HCT116 (cell line): ENCODE results near the gene STXBP5L. TPM values are rescaled to one million over a fixed set of nuclear protein-coding genes. Genes with fewer than 3 reads are reported as not detected.

Source experiments
- ATAC-seq: fragments of 200-7000 bp; cut with Tn5 transposase; 2 replicates; pipeline ENCODE4 v1.9.1; 2020; ENCODE audit warnings: mild to moderate bottlenecking, moderate library complexity
- BruUV-seq: library from RNA; stranded (reverse); fragments of 400-500 nt; replicated peaks from 2 replicates; lab custom pipeline; 2021; lab: Mats Ljungman, UMichigan
- CTCF ChIA-PET: fragments of 300-600 bp; sonication (Branson Sonifier 250); formaldehyde crosslinking; loops from one replicate; lab custom pipeline; 2021; ENCODE audit warnings: antibody characterized with exemption; lab: Charles Lee
- POLR2A ChIA-PET: fragments of 300-600, 350-600 bp; sonication (Branson Sonifier 250); formaldehyde crosslinking; loops from one replicate; lab custom pipeline; 2021; ENCODE audit warnings: antibody characterized with exemption; lab: Charles Lee
- RAD21 ChIA-PET, 2 experiments: fragments of 300-600 bp; sonication (Branson Sonifier 250); formaldehyde crosslinking; loops; one replicate each; lab custom pipeline; 2023; ENCODE audit warnings: low total read pairs in 2 of 2; ENCODE audit not compliant: uncharacterized antibody in 2 of 2, unreplicated experiment in 2 of 2, low non-redundant PET in 1 of 2; lab: Charles Lee
- DNase-seq: peaks from one replicate; pipeline ENCODE4 v3.0.0-alpha.2; 2010; ENCODE audit warnings: low read depth, low spot score
- H2AFZ ChIP-seq: fragments of 200-600 bp; shearing (Covaris generic), sonication (generic); 2 replicates; pipeline ENCODE4 v1.6.1; 2017; ENCODE audit warnings: low read depth, mixed run types, mixed read lengths, antibody characterized with exemption, low read length; ENCODE audit not compliant: poor library complexity, severe bottlenecking
- H3K27ac ChIP-seq: 2 replicates; pipeline ENCODE4 v1.5.1; 2012; ENCODE audit warnings: low read depth, low read length
- H3K27me3 ChIP-seq: fragments of 200-600 bp; sonication (generic); 2 replicates; pipeline ENCODE4 v1.6.1; 2016; ENCODE audit warnings: mixed run types, low read length, mixed read lengths; ENCODE audit not compliant: insufficient read depth
- H3K36me3 ChIP-seq, 2 experiments: fragments of 200-500 bp in 1 of 2; fragments of 200-600 bp in 1 of 2; sonication (Bioruptor generic) in 1 of 2; sonication (generic) in 1 of 2; 2 replicates each; pipeline versions ENCODE4 v1.5.1 to v1.6.1; 2014 to 2016; ENCODE audit warnings: low read length in 2 of 2, inconsistent platforms in 1 of 2, mixed read lengths in 1 of 2, mixed run types in 1 of 2; ENCODE audit not compliant: insufficient read depth in 2 of 2, control insufficient read depth in 1 of 2
- H3K4me1 ChIP-seq, 2 experiments: fragments of 200-600 bp in 1 of 2; sonication (generic) in 1 of 2; 2 replicates each; pipeline versions ENCODE4 v1.5.1 to v1.6.1; 2012 to 2017; ENCODE audit warnings: low read length in 2 of 2, inconsistent platforms in 1 of 2, mild to moderate bottlenecking in 1 of 2, mixed read lengths in 1 of 2, mixed run types in 1 of 2, moderate library complexity in 1 of 2; ENCODE audit not compliant: insufficient read depth in 2 of 2, control insufficient read depth in 1 of 2
- H3K4me2 ChIP-seq: fragments of 200-600 bp; sonication (generic); 2 replicates; pipeline ENCODE4 v1.6.1; 2017; ENCODE audit warnings: mixed run types, low read length, mixed read lengths
- H3K4me3 ChIP-seq, 2 experiments: fragments of 200-600 bp in 1 of 2; sonication (generic) in 1 of 2; replicated peaks in 1 of 2; 2 replicates each; pipeline ENCODE4 v1.5.1; 2011 to 2016; ENCODE audit warnings: low read length in 2 of 2, control low read depth in 1 of 2, low read depth in 1 of 2, mild to moderate bottlenecking in 1 of 2, mixed read lengths in 1 of 2, mixed run types in 1 of 2
- H3K79me2 ChIP-seq: fragments of 200-600 bp; sonication (generic); 2 replicates; pipeline ENCODE4 v1.6.1; 2017; ENCODE audit warnings: mild to moderate bottlenecking, mixed run types, low read length, moderate library complexity, mixed read lengths; ENCODE audit not compliant: insufficient read depth
- H3K9ac ChIP-seq: fragments of 200-600 bp; sonication (generic); 2 replicates; pipeline ENCODE4 v1.6.1; 2016; ENCODE audit warnings: low read length, mixed read lengths
- H3K9me2 ChIP-seq: fragments of 200-600 bp; sonication (generic), shearing (Covaris generic); 2 replicates; pipeline ENCODE4 v1.6.1; 2017; ENCODE audit warnings: mixed run types, mild to moderate bottlenecking, moderate library complexity; ENCODE audit not compliant: insufficient read depth
- H3K9me3 ChIP-seq, 2 experiments: fragments of 200-500 bp in 1 of 2; fragments of 200-600 bp in 1 of 2; sonication (Bioruptor generic) in 1 of 2; sonication (generic) in 1 of 2; 2 replicates each; pipeline ENCODE4 v1.6.1; 2014 to 2017; ENCODE audit warnings: low read length in 2 of 2, mixed read lengths in 2 of 2, inconsistent platforms in 1 of 2, low read depth in 1 of 2, mild to moderate bottlenecking in 1 of 2, mixed run types in 1 of 2, moderate library complexity in 1 of 2; ENCODE audit not compliant: control insufficient read depth in 1 of 2, insufficient read depth in 1 of 2
- H4K20me1 ChIP-seq: fragments of 200-600 bp; sonication (generic), shearing (Covaris generic); 2 replicates; pipeline ENCODE4 v1.6.1; 2017; ENCODE audit warnings: mixed run types, mild to moderate bottlenecking, moderate library complexity; ENCODE audit not compliant: insufficient read depth
- CBX3 ChIP-seq: IDR thresholded peaks from 2 replicates; pipeline ENCODE4 v1.6.1; 2012; ENCODE audit warnings: low read depth
- CEBPB ChIP-seq: IDR thresholded peaks from 2 replicates; pipeline ENCODE4 v1.6.1; 2012; ENCODE audit warnings: low read depth
- CTCF ChIP-seq, 3 experiments: fragments of 200-600 bp in 1 of 3; sonication (generic) in 1 of 3; IDR thresholded peaks in 2 of 3; conservative IDR thresholded peaks in 1 of 3; 2 replicates each; pipeline ENCODE4 v1.5.1; 2012 to 2017; ENCODE audit warnings: low read depth in 2 of 3, low read length in 2 of 3, antibody characterized with exemption in 1 of 3, borderline replicate concordance in 1 of 3, control low read depth in 1 of 3, mild to moderate bottlenecking in 1 of 3, mixed read lengths in 1 of 3, mixed run types in 1 of 3, moderate library complexity in 1 of 3; ENCODE audit not compliant: insufficient read depth in 1 of 3
- EGR1 ChIP-seq: IDR thresholded peaks from 2 replicates; pipeline ENCODE4 v1.6.1; 2012; ENCODE audit warnings: low read depth
- ELF1 ChIP-seq: IDR thresholded peaks from 2 replicates; pipeline ENCODE4 v1.6.1; 2012; ENCODE audit warnings: low read depth, borderline replicate concordance
- EZH2 ChIP-seq: fragments of 200-600 bp; sonication (generic); IDR thresholded peaks from 2 replicates; pipeline ENCODE4 v1.6.1; 2017; ENCODE audit warnings: antibody characterized with exemption, mixed run types
- EZH2phosphoT487 ChIP-seq: fragments of 200-600 bp; IDR thresholded peaks from 2 replicates; pipeline ENCODE4 v1.6.1; 2018; ENCODE audit warnings: antibody characterized with exemption, borderline replicate concordance
- JUND ChIP-seq: IDR thresholded peaks from 2 replicates; pipeline ENCODE4 v1.6.1; 2012
- POLR2A ChIP-seq: IDR thresholded peaks from 2 replicates; pipeline ENCODE4 v1.7.0; 2011; ENCODE audit warnings: borderline replicate concordance; ENCODE audit not compliant: insufficient read depth, insufficient read length; ENCODE audit errors: extremely low read depth
- RAD21 ChIP-seq: IDR thresholded peaks from 2 replicates; pipeline ENCODE4 v1.6.1; 2012; ENCODE audit warnings: low read depth, mild to moderate bottlenecking
- REST ChIP-seq: IDR thresholded peaks from 2 replicates; pipeline ENCODE4 v1.6.1; 2012; ENCODE audit warnings: low read depth
- SIN3A ChIP-seq: IDR thresholded peaks from 2 replicates; pipeline ENCODE4 v1.6.1; 2012; ENCODE audit warnings: low read depth
- SP1 ChIP-seq: IDR thresholded peaks from 2 replicates; pipeline ENCODE4 v1.6.1; 2012; ENCODE audit warnings: low read depth
- SRF ChIP-seq: IDR thresholded peaks from 2 replicates; pipeline ENCODE4 v1.6.1; 2012; ENCODE audit warnings: low read depth
- TCF7L2 ChIP-seq: IDR thresholded peaks from 2 replicates; pipeline ENCODE4 v1.7.0; 2011; ENCODE audit warnings: borderline replicate concordance, inconsistent platforms; ENCODE audit not compliant: insufficient read depth, insufficient read length; ENCODE audit errors: extremely low read depth
- ZNF274 ChIP-seq: fragments of 200-500 bp; sonication (Bioruptor generic); IDR thresholded peaks from 2 replicates; pipeline ENCODE4 v1.6.1; 2014; ENCODE audit warnings: mild to moderate bottlenecking, low read depth, low read length, inconsistent platforms
- intact Hi-C: fragments of 100-400 bp; cut with micrococcal nuclease; formaldehyde crosslinking; loops from 2 replicates; pipeline ENCODE4 v1.10.0; 2022
- total RNA-seq: library from RNA; stranded (reverse); gene quantifications from one replicate; pipeline ENCODE4 v1.2.1, GENCODE V29; 2021; ENCODE audit not compliant: unreplicated experiment

Gene STXBP5L
- total RNA-seq, 1 experiment from 2014 or later: not detected

- ChIA-PET RAD21 (no interaction called here), CTCF (no interaction called here), POLR2A (no interaction called here)
- TF ChIP-seq ELF1 (no peak), REST (no peak), CBX3 (no peak), SIN3A (no peak), EZH2phosphoT487 (no peak), POLR2A (no peak), RAD21 (no peak), CTCF (IDR thresholded peaks at IDR 0.05 in 2 of 3, conservative IDR thresholded peaks at IDR 0.05 in 1 of 3; ENCODE audit: borderline replicate concordance in 1 of 3, insufficient read depth in 1 of 3, low read depth in 2 of 3, low read length in 2 of 3) (no peak), ZNF274 (no peak), SRF (no peak), EZH2 (no peak), TCF7L2 (no peak), EGR1 (no peak), JUND (no peak), CEBPB (no peak), SP1 (no peak)
- H3K9me3 ChIP-seq: no peaks in the 10 kb centered on the region
- no peaks in the 10 kb centered on the region for H3K9me2 ChIP-seq
- intact Hi-C loops: no loop called here
- H3K27ac ChIP-seq: no peak overlapping the region
- H3K36me3 ChIP-seq: no peaks in the 10 kb centered on the region
- no peaks in the 10 kb centered on the region for H3K79me2 ChIP-seq
- no TSS peak for BruUV-seq
- no peak overlapping the region for H3K9ac ChIP-seq
- no peak overlapping the region for H3K4me3 ChIP-seq
- no peaks in the 10 kb centered on the region for H3K27me3 ChIP-seq
- no peaks in the 10 kb centered on the region for H3K4me1 ChIP-seq
- DNase-seq (no peak), ATAC-seq (no peak)
- H2AFZ ChIP-seq: no peak overlapping the region
- H4K20me1 ChIP-seq: no peaks in the 10 kb centered on the region
- no peak overlapping the region for H3K4me2 ChIP-seq
Measured at GRCh38 chr3:120928991-120929390, 21.0 kb downstream of the STXBP5L start.
